ENCODE measurements around the gene TRDN. TPM values are rescaled to one million over a fixed set of nuclear protein-coding genes. Genes with fewer than 3 reads are reported as not detected.

TRDN gene
- polyA plus RNA-seq, 1 experiment = not detected

GRCh38 chr6:123551939-123552707, 84.6 kb downstream of the TRDN start:
- H3K27me3 ChIP-seq (ENCODE audit: control insufficient read depth, insufficient read depth, low read length) = no peaks in the 10 kb centered on the region
- no peak for DNase-seq (ENCODE audit: low read depth)
- ChIA-PET POLR2A (no interaction called here), CTCF (no interaction called here)
- no peak overlapping the region for H3K4me3 ChIP-seq (ENCODE audit: low read depth, low read length)
- no peaks in the 10 kb centered on the region for H3K36me3 ChIP-seq (ENCODE audit: control insufficient read depth, insufficient read depth, low read length)
- TF ChIP-seq CTCF (IDR thresholded peaks at IDR 0.05; ENCODE audit: insufficient read depth, low read depth, low read length) = no peak

GRCh38 chr6:123550052-123550617, 86.6 kb downstream of the TRDN start:
- DNase-seq (ENCODE audit: low read depth) = no peak
- Histone ChIP-seq H3K4me3 (ENCODE audit: low read depth, low read length) (no peak overlapping the region), H3K36me3 (ENCODE audit: control insufficient read depth, insufficient read depth, low read length) (no peaks in the 10 kb centered on the region), H3K27me3 (ENCODE audit: control insufficient read depth, insufficient read depth, low read length) (no peaks in the 10 kb centered on the region)
- no peak for TF ChIP-seq CTCF (IDR thresholded peaks at IDR 0.05; ENCODE audit: insufficient read depth, low read depth, low read length)
- ChIA-PET CTCF (no interaction called here), POLR2A (no interaction called here)

GRCh38 chr6:123549476-123549875, 87.3 kb downstream of the TRDN start:
- ChIA-PET CTCF (no interaction called here), POLR2A (no interaction called here)
- no peak for DNase-seq (ENCODE audit: low read depth)
- TF ChIP-seq CTCF (IDR thresholded peaks at IDR 0.05; ENCODE audit: insufficient read depth, low read depth, low read length) = no peak
- H3K36me3 ChIP-seq (ENCODE audit: control insufficient read depth, insufficient read depth, low read length) = no peaks in the 10 kb centered on the region
- H3K27me3 ChIP-seq (ENCODE audit: control insufficient read depth, insufficient read depth, low read length) = no peaks in the 10 kb centered on the region
- no peak overlapping the region for H3K4me3 ChIP-seq (ENCODE audit: low read depth, low read length)

- ChIA-PET POLR2A (no interaction called here), CTCF (no interaction called here)
- TF ChIP-seq CTCF (IDR thresholded peaks at IDR 0.05; ENCODE audit: insufficient read depth, low read depth, low read length) = no peak
- H3K27me3 ChIP-seq (ENCODE audit: control insufficient read depth, insufficient read depth, low read length) = no peaks in the 10 kb centered on the region
- H3K4me3 ChIP-seq (ENCODE audit: low read depth, low read length) = no peak overlapping the region
- no peaks in the 10 kb centered on the region for H3K36me3 ChIP-seq (ENCODE audit: control insufficient read depth, insufficient read depth, low read length)
- no peak for DNase-seq (ENCODE audit: low read depth)
These were observed 89.4 kb downstream of the TRDN start for GRCh38 chr6:123547216-123547978.

- Histone ChIP-seq H3K4me3 (ENCODE audit: low read depth, low read length) (no peak overlapping the region), H3K27me3 (ENCODE audit: control insufficient read depth, insufficient read depth, low read length) (no peaks in the 10 kb centered on the region), H3K36me3 (ENCODE audit: control insufficient read depth, insufficient read depth, low read length) (no peaks in the 10 kb centered on the region)
- CTCF ChIA-PET = no interaction called here
- DNase-seq (ENCODE audit: low read depth) = no peak
- POLR2A ChIA-PET = no interaction called here
- no peak for TF ChIP-seq CTCF (IDR thresholded peaks at IDR 0.05; ENCODE audit: insufficient read depth, low read depth, low read length)
These were observed 90.2 kb downstream of the TRDN start for GRCh38 chr6:123546537-123546936.
